ACC112 (cell line): Measurements from ENCODE around the gene TP53TG3C.
"Not testable (repeated sequence)": the region's sequence is repeated elsewhere in the genome, so short reads cannot be mapped to it uniquely, and the experiment has no call there.

Experiments used
- H2AFZ ChIP-seq: fragments of 200-600 bp; sonication (generic); one replicate; pipeline ENCODE4 v1.6.0; 2017; ENCODE audit warnings: antibody characterized with exemption, low read length; ENCODE audit not compliant: unreplicated experiment
- H3K27ac ChIP-seq: fragments of 200-600 bp; sonication (generic); 2 replicates; pipeline ENCODE4 v1.5.1; 2014; ENCODE audit warnings: low read depth, mild to moderate bottlenecking, antibody characterized with exemption, low read length, moderate library complexity
- H3K27me3 ChIP-seq: fragments of 200-600 bp; sonication (generic); 2 replicates; pipeline ENCODE4 v1.6.1; 2014; ENCODE audit warnings: mild to moderate bottlenecking, antibody characterized with exemption, low read length, moderate library complexity, mixed read lengths; ENCODE audit not compliant: insufficient read depth
- H3K36me3 ChIP-seq: fragments of 200-600 bp; sonication (generic); 2 replicates; pipeline ENCODE4 v1.6.1; 2016; ENCODE audit warnings: mild to moderate bottlenecking, antibody characterized with exemption, low read length, moderate library complexity, mixed read lengths; ENCODE audit not compliant: insufficient read depth
- H3K4me1 ChIP-seq: fragments of 200-600 bp; sonication (generic); one replicate; pipeline ENCODE4 v1.6.1; 2016; ENCODE audit warnings: low read length, mixed read lengths; ENCODE audit not compliant: insufficient read depth, unreplicated experiment, control insufficient read depth
- H3K4me3 ChIP-seq: fragments of 200-600 bp; sonication (generic); 2 replicates; pipeline ENCODE4 v1.5.1; 2014; ENCODE audit warnings: mild to moderate bottlenecking, low read depth, low read length
- H3K79me2 ChIP-seq: fragments of 200-600 bp; sonication (generic); one replicate; pipeline ENCODE4 v1.6.0; 2016; ENCODE audit warnings: low read length; ENCODE audit not compliant: control insufficient read depth, unreplicated experiment, insufficient read depth

The TP53TG3C gene, protein sequence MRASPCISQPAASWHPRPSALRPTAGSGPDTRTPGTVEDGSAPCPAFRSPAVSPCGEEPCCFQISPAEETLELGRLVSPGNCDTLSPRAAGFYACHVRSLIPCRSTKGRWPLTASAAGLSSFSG

GRCh38 chr16:33193926-33194325 is at the start of gene TP53TG3C:
TP53TG3C (plus strand) TSS chr16:33194226; CDS start chr16:33194294, 68 bp downstream.
- not testable (repeated sequence) for H3K4me3 ChIP-seq, H3K79me2 ChIP-seq, H3K4me1 ChIP-seq, H3K36me3 ChIP-seq, H2AFZ ChIP-seq, H3K27me3 ChIP-seq, H3K27ac ChIP-seq
